Activated T-helper 2 cell treated with anti-CD3 and anti-CD28 coated beads, Interferon-gamma antibody, Interleukin-2, Interleukin-4, amounts not matched to agents 10 μg/mL and 5 μg/mL and 100 μg/mL, durations not matched to agents 14 hours and 24 hours and 36 hours (primary cell): ENCODE data around the gene ST8SIA6. TPM values are rescaled to one million over a fixed set of nuclear protein-coding genes. Genes with fewer than 3 reads are reported as not detected.

Experiments used
- DNase-seq: peaks from one replicate; pipeline ENCODE4 v3.0.0; 2021; ENCODE audit warnings: low spot score
- H3K27ac Mint-ChIP-seq: one replicate; pipeline ENCODE4 v1.8.0; 2021; ENCODE audit warnings: mixed read lengths
- H3K27me3 Mint-ChIP-seq: one replicate; pipeline ENCODE4 v1.8.0; 2021; ENCODE audit warnings: low read depth, mixed read lengths
- H3K36me3 Mint-ChIP-seq: one replicate; pipeline ENCODE4 v1.8.0; 2021; ENCODE audit warnings: low read depth, mixed read lengths
- H3K4me1 Mint-ChIP-seq: one replicate; pipeline ENCODE4 v1.8.0; 2021; ENCODE audit warnings: low read depth, mixed read lengths
- H3K4me3 Mint-ChIP-seq: one replicate; pipeline ENCODE4 v1.8.0; 2021; ENCODE audit warnings: low read depth, mild to moderate bottlenecking, moderate library complexity, mixed read lengths
- H3K9me3 Mint-ChIP-seq: one replicate; pipeline ENCODE4 v1.8.0; 2021; ENCODE audit warnings: mixed read lengths
- intact Hi-C: fragments of 100-400 bp; cut with micrococcal nuclease; formaldehyde crosslinking; loops from one replicate; pipeline ENCODE4 v1.15.1; 2023
- total RNA-seq: library from RNA; stranded (reverse); gene quantifications from 2 replicates; pipeline ENCODE4 v1.2.3, GENCODE V29; 2022

Gene ST8SIA6
- total RNA-seq, 1 donor from 2014 or later, result not detected

DNA sequence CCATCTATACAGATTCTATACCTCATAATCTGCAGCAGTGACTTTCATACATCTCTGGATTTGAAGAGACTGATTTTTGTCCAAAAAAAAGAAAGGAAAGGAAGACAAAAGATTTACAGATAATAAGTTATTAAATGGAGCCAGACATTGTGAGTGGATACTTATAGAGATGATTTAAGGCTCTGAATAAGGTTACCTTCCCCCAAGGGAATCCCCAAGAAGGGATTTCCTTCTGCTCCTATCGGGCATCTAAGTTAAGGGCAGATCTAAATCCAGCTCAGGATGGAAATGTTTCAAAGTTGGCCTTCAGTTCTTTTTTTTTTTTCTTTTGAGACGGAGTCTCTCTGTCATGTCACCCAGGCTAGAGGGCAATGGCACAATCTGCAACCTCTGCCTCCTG is 97.6 kb downstream of the ST8SIA6 start:
- Mint-ChIP-seq H3K36me3 (no peaks in the 10 kb centered on the region), H3K9me3 (no peaks in the 10 kb centered on the region), H3K27me3 (peaks cover 11% of the 10 kb centered on the region), H3K4me1 (no peaks in the 10 kb centered on the region), H3K4me3 (no peak overlapping the region), H3K27ac (no peak overlapping the region)
- intact Hi-C loops, result no loop called here
- DNase-seq, result no peak

DNA sequence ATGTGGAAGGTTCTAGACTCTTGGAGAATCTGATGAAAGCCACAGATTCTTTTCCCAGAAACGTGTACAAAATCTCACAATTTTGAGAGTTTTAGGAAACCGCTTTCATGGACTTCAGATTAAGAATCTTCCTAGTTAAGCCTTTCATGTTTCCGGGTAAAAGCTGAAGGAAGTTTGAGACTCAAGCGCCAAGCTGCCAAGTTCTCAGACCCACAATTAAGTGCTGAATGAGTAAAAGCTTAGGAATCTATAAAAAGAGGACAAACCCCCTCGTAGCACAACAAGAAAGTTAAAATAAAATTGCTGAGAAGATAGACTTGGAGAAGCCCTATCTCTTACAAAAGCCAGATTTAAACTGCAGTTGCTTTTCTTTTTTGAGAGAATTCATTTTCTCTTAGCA is 99.6 kb downstream of the ST8SIA6 start:
- Mint-ChIP-seq H3K27ac (no peak overlapping the region), H3K4me3 (no peak overlapping the region), H3K9me3 (no peaks in the 10 kb centered on the region), H3K4me1 (no peaks in the 10 kb centered on the region), H3K36me3 (no peaks in the 10 kb centered on the region), H3K27me3 (peaks cover 8% of the 10 kb centered on the region)
- intact Hi-C loops, result no loop called here
- DNase-seq, result no peak

DNA sequence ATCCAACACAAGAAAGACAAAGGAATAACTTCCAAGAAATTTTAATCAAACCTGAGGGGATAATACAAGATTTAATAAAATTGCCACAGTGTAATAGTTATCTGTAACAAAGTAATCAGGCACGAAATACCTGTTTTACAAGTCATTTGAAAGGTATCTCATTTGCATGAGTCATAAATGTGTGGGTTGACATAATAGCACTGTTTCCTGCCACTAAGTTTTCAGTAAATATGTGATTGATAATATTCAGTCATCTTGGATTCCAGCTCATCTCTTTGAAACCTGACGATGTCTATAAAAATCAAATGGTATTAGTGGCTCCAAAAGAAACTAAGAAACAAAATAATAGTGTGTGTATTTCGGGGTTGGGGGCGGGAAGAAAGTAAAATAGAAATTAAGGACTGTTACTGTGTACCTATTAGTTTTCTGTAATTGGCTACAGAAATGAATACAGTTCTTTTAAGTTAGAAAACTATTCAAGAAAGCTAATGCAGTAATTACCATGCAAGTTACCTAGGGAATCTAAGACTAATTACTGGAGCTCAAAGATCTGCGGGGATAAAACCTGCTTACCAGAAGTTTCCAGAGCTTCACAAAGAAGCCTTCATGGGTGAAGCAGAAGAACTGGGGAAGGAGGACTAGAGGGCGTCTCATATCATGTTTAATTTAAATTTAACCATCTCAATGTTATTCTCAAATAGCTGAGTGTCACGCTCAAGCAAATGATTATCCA is 100.7 kb downstream of the ST8SIA6 start:
- Mint-ChIP-seq H3K9me3 (no peaks in the 10 kb centered on the region), H3K27ac (no peak overlapping the region), H3K27me3 (peaks cover 8% of the 10 kb centered on the region), H3K4me1 (no peaks in the 10 kb centered on the region), H3K36me3 (no peaks in the 10 kb centered on the region), H3K4me3 (no peak overlapping the region)
- intact Hi-C loops, result no loop called here
- no peak for DNase-seq

DNA sequence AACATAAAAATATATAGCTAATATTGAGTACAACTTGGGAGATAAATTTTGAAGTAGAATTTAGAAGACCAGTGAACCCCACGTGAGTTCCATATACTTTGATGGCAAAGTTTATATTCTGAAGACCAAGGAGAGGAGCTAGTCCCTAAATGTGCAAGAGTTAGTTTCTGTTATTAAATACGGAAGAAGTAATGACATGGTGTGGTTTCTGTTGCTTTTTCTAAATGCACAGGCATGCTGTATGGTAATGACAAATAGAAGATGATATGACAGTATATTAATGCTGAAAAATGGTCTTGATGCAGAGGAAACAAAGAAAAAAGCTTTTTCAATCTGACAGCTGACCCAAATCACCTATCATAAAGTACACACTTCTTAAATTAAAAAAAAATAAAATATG is 101.8 kb downstream of the ST8SIA6 start:
- Mint-ChIP-seq H3K9me3 (no peaks in the 10 kb centered on the region), H3K27me3 (peaks cover 6% of the 10 kb centered on the region), H3K4me3 (no peak overlapping the region), H3K27ac (no peak overlapping the region), H3K36me3 (no peaks in the 10 kb centered on the region), H3K4me1 (no peaks in the 10 kb centered on the region)
- intact Hi-C loops, result no loop called here
- DNase-seq, result no peak

DNA sequence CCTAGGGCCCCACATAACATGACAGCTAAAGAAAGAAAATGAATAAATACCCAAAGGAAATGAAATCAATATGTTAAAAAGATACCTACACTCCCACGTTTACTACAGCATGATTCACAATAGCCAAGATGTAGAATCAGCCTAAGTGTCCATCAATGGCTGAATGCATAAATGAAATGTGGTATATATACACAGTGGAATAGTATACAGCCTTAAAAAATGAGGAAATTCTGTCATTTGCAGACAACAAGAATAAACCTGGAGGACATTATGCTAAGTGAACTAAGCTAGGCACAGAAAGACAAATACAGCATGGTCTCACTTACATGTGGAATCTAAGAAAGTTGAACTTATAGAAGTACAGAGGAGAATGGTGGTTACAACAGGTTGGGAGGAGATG is 102.9 kb downstream of the ST8SIA6 start:
- no peaks in the 10 kb centered on the region for H3K4me1 Mint-ChIP-seq
- no peak for DNase-seq
- peaks cover 6% of the 10 kb centered on the region for H3K27me3 Mint-ChIP-seq
- H3K36me3 Mint-ChIP-seq, result no peaks in the 10 kb centered on the region
- intact Hi-C loops, result no loop called here
- H3K27ac Mint-ChIP-seq, result no peak overlapping the region
- no peaks in the 10 kb centered on the region for H3K9me3 Mint-ChIP-seq
- H3K4me3 Mint-ChIP-seq, result no peak overlapping the region

DNA sequence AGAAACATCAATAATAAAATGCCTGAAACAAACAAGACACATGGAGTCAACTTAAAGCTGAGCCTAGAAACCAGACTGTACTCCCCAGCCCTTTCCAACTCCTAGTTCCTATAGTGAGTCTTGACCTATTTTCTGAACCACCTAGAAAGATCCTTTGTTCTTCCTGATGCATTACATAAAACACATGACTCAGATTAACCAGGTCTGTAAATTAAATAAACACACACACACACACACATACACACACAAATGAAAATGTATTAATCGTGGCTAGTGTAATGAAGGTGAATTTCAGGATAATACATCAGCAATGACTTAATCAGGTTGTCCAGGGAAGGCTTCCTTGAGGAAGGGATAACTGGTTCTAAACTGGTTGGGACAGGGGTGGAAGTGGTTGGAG is 104.7 kb downstream of the ST8SIA6 start:
- H3K36me3 Mint-ChIP-seq, result no peaks in the 10 kb centered on the region
- H3K4me1 Mint-ChIP-seq, result no peaks in the 10 kb centered on the region
- H3K27me3 Mint-ChIP-seq, result peaks cover 2% of the 10 kb centered on the region
- intact Hi-C loops, result no loop called here
- no peak overlapping the region for H3K27ac Mint-ChIP-seq
- no peaks in the 10 kb centered on the region for H3K9me3 Mint-ChIP-seq
- no peak overlapping the region for H3K4me3 Mint-ChIP-seq
- no peak for DNase-seq

DNA sequence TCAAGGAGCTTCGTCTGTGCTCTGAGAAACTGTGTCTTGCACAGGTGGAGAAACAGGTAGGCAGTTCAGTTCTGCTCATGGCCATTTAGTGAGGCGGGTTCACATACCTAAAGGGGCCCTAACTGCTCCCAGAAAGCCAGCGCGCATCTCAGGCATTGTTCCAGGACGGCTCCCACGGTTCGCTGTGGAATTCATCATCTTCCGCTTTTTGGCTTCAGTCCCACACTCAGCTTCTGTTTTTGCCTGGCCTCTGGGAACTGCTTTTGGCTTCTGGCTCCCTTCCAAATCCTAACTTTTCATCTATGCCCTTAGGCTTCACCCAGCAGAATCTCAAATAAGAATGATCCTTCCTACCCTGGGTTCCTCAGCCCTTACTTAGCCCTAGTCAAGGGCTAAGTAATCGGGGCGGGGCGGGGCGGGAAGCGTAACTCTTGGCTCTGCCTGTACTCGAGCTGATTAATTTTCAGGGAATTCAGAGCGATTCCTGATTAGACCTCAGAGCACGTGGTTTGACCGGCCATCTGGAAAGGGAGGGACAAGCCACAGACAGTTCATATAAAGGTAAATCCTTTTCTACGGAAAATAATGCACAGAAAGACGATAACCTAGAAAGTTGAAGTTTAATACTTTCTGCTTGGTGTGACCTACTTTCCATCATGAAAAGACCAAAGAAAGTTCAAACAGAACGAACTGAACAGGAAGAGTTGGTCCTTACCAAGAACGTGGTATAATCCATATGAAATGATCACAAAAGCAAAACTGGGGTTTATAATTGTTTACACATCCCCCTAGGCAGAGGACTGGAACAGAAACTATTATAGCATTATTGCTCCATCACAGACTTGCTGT is 105.7 kb downstream of the ST8SIA6 start:
- Mint-ChIP-seq H3K4me3 (no peak overlapping the region), H3K36me3 (no peaks in the 10 kb centered on the region), H3K4me1 (no peaks in the 10 kb centered on the region), H3K27me3 (no peaks in the 10 kb centered on the region), H3K9me3 (no peaks in the 10 kb centered on the region), H3K27ac (no peak overlapping the region)
- intact Hi-C loops, result no loop called here
- no peak for DNase-seq

DNA sequence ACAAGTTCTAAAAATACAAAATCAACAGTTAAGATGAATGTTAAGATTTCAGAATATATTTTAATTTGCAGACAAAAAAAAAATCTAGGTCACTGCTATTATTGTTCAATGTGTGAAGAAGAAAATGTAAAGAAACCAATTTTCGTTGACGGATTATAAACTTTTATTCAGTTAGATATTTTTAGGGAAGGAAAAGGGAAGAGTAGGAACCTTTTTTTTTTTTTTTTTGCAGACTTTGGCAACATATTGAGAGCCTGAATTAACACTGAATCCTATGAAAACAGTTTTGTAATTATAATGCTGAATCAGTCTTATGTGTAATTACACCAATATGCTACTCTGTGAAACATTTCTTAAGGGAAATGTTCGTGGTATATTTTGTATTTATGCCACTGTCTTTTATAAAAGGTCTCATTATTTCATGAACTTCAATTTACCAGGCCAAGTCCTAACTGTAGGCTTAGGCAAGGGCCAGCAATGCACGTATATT is 106.3 kb downstream of the ST8SIA6 start:
- H3K27ac Mint-ChIP-seq, result no peak overlapping the region
- H3K27me3 Mint-ChIP-seq, result no peaks in the 10 kb centered on the region
- no peaks in the 10 kb centered on the region for H3K36me3 Mint-ChIP-seq
- no peak overlapping the region for H3K4me3 Mint-ChIP-seq
- no peak for DNase-seq
- intact Hi-C loops, result no loop called here
- no peaks in the 10 kb centered on the region for H3K9me3 Mint-ChIP-seq
- no peaks in the 10 kb centered on the region for H3K4me1 Mint-ChIP-seq

DNA sequence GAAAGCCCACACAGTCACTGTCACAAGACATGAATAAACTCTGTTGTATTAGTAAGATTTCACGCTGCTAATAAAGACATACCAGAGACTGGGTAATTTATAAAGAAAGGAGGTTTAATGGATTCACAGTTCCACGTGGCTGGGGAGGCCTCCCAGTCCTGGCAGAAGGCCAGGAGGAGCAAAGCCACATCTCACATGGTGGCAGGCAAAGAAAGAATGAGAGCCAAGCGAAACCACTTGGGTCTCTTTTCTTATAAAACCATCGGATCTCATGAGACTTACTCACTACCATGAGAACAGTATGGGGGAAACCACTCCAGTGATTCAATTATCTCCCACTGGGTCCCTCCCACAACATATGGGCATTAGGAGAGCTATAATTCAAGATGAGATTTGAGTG is 110.2 kb downstream of the ST8SIA6 start:
- Mint-ChIP-seq H3K27ac (no peak overlapping the region), H3K27me3 (no peaks in the 10 kb centered on the region), H3K4me3 (no peak overlapping the region), H3K9me3 (peaks cover 10% of the 10 kb centered on the region), H3K36me3 (no peaks in the 10 kb centered on the region), H3K4me1 (no peaks in the 10 kb centered on the region)
- intact Hi-C loops, result no loop called here
- DNase-seq, result no peak

DNA sequence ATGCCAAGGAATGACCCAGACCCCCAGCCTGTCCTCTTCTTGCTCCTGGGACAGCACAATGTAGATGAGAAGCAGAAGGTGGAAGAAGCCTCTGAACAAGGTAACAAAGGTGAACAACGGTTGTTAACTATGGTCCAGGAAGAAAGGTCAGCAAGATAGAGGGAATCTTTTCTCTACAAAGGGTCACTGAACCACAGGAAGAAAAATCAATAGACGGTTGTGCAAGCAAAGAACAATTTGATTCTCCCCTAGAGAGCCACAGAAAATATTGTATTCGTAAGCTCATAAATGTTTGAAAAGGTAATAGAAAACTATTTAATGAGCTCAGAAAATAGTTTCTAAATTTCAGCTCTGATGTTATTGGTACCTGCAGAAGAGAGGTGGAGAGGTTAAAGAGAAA is 111.3 kb downstream of the ST8SIA6 start:
- H3K4me1 Mint-ChIP-seq, result no peaks in the 10 kb centered on the region
- no peak for DNase-seq
- H3K36me3 Mint-ChIP-seq, result no peaks in the 10 kb centered on the region
- no peaks in the 10 kb centered on the region for H3K27me3 Mint-ChIP-seq
- intact Hi-C loops, result no loop called here
- peaks cover 10% of the 10 kb centered on the region for H3K9me3 Mint-ChIP-seq
- H3K4me3 Mint-ChIP-seq, result no peak overlapping the region
- H3K27ac Mint-ChIP-seq, result no peak overlapping the region

DNA sequence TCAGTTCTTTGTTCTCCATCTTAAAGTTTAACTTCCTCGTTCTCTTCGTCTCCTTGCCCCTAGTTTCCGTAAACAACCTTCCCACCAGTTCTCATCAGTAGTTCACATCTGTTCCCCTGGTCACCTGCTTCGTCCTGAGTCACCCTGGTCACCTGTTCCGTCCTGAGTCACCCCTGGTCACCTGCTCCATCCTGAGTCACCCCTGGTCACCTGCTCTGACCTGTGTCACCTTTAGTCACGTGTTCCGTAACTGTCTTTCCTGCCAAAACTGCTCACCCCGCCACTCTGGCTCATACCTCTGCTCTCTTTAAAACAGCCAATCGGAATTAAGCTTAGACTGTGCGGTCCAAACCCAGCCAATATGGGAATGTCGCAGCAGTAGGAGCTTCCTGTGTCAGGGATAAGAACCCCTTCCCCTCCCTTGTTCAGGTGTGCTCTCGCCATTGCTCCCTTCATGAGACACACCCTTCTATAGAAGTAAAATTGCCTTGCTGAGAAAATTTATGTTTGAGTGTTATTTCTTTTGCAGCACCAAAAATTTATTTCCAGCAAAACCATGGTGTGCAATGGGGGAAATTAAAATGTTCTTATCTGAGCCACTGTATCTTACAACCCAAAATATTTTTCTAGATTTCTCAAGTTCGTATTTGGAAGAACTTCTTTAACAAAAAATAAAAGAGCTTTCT is 114.1 kb downstream of the ST8SIA6 start:
- H3K27ac Mint-ChIP-seq, result no peak overlapping the region
- DNase-seq, result no peak
- no peaks in the 10 kb centered on the region for H3K36me3 Mint-ChIP-seq
- H3K27me3 Mint-ChIP-seq, result no peaks in the 10 kb centered on the region
- H3K9me3 Mint-ChIP-seq, result peaks cover 10% of the 10 kb centered on the region
- no peak overlapping the region for H3K4me3 Mint-ChIP-seq
- no peaks in the 10 kb centered on the region for H3K4me1 Mint-ChIP-seq
- intact Hi-C loops, result no loop called here

DNA sequence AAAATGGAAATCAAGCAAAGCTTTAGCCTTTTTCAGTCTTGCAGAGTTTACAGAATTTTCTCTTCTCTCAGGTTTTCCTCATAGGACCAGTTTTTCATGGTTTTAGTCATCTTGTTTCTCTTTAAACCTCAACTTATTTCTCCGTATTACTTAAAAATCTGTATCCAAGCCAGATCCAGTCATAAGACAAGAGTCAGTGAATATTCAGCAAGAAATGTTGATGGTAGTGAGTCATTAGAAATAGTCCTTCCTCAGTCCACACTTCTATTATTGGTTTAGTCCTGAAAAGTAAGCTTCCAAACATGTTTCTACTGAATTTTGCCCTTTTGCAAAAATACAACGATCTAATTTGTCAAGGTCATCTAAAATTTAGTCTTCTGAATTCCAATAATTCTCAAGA is 119.3 kb downstream of the ST8SIA6 start:
- Mint-ChIP-seq H3K27ac (no peak overlapping the region), H3K4me1 (no peaks in the 10 kb centered on the region), H3K27me3 (no peaks in the 10 kb centered on the region), H3K36me3 (no peaks in the 10 kb centered on the region), H3K4me3 (no peak overlapping the region), H3K9me3 (peaks cover under 1% of the 10 kb centered on the region)
- intact Hi-C loops, result no loop called here
- no peak for DNase-seq

DNA sequence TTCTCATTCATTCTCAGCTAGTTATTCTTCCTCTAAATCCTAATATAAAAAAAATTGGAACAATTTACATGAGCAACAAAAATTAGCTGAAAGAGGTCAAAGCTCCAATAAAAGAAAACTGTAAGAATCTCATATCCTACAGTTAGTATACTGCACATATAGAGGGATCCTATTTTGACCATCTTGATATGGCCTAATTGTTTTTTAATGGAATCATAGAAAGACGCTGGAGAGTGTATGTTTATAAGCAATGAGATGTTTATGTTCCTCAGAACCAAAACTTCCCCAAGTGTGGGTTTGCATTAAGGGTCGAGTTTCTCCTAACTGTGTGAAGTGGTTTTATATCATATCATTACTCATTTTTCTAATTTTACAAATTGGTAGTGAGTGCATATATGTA is 123.9 kb downstream of the ST8SIA6 start:
- DNase-seq, result no peak
- intact Hi-C loops, result no loop called here
- H3K4me3 Mint-ChIP-seq, result no peak overlapping the region
- H3K27me3 Mint-ChIP-seq, result no peaks in the 10 kb centered on the region
- no peaks in the 10 kb centered on the region for H3K9me3 Mint-ChIP-seq
- no peak overlapping the region for H3K27ac Mint-ChIP-seq
- no peaks in the 10 kb centered on the region for H3K4me1 Mint-ChIP-seq
- no peaks in the 10 kb centered on the region for H3K36me3 Mint-ChIP-seq
